HFF-Myc (cell line): ENCODE data around the gene ZSWIM6.

Experiments
- DNase-seq: peaks from one replicate; pipeline ENCODE4 v3.0.0-alpha.2; 2011; ENCODE audit warnings: low read depth; ENCODE audit errors: extremely low read depth
- H3K4me3 ChIP-seq: replicated peaks from 2 replicates; pipeline ENCODE4 v1.5.1; 2011; ENCODE audit warnings: low read depth, mild to moderate bottlenecking, control low read depth, low read length
- TF ChIP-seq, protein P1 (sequence below): IDR thresholded peaks from 2 replicates; pipeline ENCODE4 v1.5.1; 2012; ENCODE audit warnings: mild to moderate bottlenecking, low read depth, low read length, control low read depth; ENCODE audit errors: missing control alignments

Gene ZSWIM6

DNA sequence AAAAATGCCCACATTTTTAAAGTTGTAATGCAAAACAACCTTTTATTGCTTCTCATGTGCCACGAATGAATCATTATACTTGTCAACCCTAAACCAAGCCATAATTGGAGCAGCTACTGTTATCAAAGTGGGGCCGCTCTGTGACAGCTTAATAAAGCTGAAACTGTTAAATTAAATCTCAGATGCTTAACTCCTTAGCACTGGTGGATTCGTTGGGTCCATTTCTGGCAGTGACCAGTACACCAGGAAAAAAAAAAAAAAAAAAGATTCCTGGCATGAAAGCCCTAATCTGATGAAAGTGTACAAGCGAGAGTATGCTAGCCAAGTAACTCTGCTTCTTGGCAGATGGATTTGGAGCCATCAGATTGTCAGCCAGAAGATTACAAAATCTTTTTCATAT lies 164.8 kb downstream of the ZSWIM6 start:
- DNase-seq = no peak
- TF ChIP-seq, protein P1, sequence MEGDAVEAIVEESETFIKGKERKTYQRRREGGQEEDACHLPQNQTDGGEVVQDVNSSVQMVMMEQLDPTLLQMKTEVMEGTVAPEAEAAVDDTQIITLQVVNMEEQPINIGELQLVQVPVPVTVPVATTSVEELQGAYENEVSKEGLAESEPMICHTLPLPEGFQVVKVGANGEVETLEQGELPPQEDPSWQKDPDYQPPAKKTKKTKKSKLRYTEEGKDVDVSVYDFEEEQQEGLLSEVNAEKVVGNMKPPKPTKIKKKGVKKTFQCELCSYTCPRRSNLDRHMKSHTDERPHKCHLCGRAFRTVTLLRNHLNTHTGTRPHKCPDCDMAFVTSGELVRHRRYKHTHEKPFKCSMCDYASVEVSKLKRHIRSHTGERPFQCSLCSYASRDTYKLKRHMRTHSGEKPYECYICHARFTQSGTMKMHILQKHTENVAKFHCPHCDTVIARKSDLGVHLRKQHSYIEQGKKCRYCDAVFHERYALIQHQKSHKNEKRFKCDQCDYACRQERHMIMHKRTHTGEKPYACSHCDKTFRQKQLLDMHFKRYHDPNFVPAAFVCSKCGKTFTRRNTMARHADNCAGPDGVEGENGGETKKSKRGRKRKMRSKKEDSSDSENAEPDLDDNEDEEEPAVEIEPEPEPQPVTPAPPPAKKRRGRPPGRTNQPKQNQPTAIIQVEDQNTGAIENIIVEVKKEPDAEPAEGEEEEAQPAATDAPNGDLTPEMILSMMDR = no peak
- H3K4me3 ChIP-seq = no peak overlapping the region

DNA sequence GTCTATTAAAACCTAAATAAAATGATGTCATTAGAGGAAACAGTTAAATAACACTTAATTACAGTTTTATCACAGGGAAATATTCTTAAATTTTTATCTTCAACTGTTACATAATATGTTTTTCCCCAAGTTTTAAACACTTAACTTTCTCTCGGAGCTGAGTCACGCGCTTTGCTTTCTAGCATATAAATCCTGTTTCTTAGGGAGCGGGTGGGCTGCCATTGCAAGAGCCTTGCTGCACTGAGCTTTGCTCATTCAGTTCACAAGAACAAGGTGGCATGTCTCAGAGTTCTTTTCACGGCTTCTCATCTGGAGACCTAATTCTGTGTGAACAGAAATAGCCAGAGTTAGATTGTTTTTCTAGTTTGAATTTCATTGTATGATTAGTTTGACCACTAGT lies 166.1 kb downstream of the ZSWIM6 start:
- DNase-seq = no peak
- TF ChIP-seq, protein P1 = no peak
- no peak overlapping the region for H3K4me3 ChIP-seq

DNA sequence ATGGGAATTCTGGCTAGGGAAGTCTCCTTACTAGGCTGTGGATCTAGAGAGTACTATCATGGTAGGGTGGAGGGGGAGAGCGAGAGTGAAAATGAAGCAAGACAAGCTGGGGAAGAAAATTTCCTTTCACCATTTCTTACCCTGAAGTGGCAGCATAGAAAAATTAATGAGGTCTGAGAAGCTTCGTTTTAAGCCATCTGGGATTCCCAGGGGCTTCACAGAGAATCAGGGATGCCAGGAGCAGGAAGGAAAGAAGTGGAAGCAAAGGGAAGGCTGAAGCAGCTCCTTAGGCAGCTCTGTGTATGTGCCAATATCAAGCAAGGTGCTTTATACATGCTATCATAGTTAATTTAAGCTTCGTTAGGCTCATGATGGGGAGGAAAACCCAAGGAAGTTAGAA lies 169.9 kb downstream of the ZSWIM6 start:
- TF ChIP-seq, protein P1 = no peak
- no peak overlapping the region for H3K4me3 ChIP-seq
- DNase-seq = no peak

DNA sequence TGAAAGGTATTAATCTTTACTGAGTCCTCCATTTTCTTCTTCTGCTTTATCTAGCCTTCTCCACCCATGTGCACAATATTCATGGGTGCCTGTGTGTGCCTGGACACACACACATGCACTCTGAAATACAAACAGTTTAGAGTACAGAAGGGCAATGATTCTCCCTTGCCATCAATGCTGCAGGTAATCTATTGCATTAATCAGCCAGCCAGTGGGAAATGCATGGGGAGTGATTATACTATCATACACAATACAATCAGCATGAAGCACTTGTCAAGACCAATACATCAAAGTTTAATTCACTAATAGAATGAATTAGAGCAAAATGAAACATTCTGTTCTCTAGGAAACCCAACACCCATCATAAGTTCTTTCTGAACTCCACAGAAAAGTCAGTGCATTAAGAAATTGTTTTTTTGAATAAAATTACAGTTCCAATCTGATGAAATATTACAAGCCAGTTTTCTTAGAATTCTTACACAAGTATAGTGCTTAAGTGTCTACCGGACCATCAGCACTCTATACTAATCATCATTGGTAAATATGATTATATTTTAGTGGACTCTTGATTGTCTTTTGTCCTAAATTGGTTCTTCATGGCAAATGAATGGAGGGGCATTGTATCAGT lies 172.2 kb downstream of the ZSWIM6 start:
- no peak for DNase-seq
- TF ChIP-seq, protein P1 = no peak

DNA sequence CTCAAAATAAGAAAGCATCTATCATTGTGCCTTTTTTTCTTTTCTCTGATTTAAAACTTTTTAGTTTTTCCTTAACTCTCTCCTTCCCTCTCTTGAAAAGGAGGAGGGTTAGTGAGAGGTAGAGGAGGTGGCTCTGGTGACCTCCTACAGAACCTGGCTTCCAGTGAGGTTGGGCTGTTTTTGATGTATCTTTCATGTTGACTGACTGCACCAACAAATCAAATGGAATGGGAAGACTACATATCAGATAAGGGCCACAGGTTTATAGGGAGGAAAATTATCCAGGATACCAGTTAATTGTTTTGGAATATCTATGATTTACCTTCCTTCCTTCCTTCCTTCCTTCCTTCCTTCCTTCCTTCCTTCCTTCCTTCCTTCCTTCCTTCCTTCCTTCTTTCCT lies 173.2 kb downstream of the ZSWIM6 start:
- TF ChIP-seq, protein P1 = no peak
- no peak overlapping the region for H3K4me3 ChIP-seq
- DNase-seq = no peak

More for the DNA sequence above, 172.2 kb downstream of the ZSWIM6 start:
- no peak overlapping the region for H3K4me3 ChIP-seq

DNA sequence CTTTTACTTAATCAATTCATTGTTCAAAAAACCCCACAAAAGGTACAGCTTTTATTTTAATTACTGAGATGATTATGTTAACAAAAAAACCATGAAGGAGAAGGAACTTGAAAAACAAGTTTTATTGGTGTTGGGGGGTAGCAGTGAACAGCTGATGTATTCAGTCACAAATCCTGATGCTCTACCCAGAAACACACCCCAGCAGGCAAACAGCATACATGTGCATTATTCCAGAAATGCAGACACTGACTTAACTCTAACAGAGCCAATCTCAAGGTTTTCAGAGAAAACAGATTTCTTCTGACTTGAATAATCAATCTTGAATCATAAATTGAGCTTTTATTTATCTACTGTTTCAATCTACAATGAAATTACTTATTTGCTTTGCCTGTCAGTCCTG lies 175.2 kb downstream of the ZSWIM6 start:
- H3K4me3 ChIP-seq = no peak overlapping the region
- DNase-seq = no peak
- TF ChIP-seq, protein P1 = no peak

DNA sequence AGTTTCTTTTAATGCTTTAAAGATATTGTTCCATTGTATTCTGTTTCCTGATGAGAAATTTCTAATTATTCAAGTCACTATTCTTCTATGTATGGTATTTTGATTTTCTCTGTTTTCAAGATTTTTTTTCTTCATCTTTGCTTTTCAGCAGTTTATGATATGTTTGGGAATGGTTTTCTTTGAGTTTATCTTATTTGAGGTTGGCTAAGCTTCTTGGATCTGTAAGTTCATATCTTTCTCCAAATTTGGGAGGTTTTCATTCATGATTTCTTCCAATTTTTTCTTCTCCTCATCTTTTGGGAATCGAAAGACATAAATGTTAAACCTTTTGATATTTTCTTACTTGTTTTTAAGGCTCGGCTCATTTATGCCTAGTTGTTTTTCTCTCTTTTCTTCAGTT lies 184.9 kb downstream of the ZSWIM6 start:
- no peak overlapping the region for H3K4me3 ChIP-seq
- no peak for DNase-seq
- TF ChIP-seq, protein P1 = no peak
